Common myeloid progenitor, CD34-positive (primary cell): Measurements from ENCODE around the gene CYP11A1.

Experiments used
- CTCF ChIA-PET: fragments of 350-600 bp; sonication (Branson Sonifier 250); formaldehyde crosslinking; loops from one replicate; lab custom pipeline; 2021; ENCODE audit warnings: antibody characterized with exemption; lab: Charles Lee
- POLR2A ChIA-PET: fragments of 350-600 bp; sonication (Branson Sonifier 250); formaldehyde crosslinking; loops from one replicate; lab custom pipeline; 2021; ENCODE audit warnings: antibody characterized with exemption; lab: Charles Lee
- DNase-seq, 3 donors: peaks; one replicate each; pipeline versions ENCODE4 v3.0.0 to v3.0.0-alpha.2; 2013
- H3K27ac ChIP-seq, 2 experiments: 1 replicate in 1 of 2; 2 replicates in 1 of 2; pipeline ENCODE4 v1.7.0; 2013; ENCODE audit warnings: inconsistent platforms in 2 of 2, low read length in 2 of 2, mild to moderate bottlenecking in 2 of 2, low read depth in 1 of 2, moderate library complexity in 1 of 2; ENCODE audit not compliant: severe bottlenecking in 2 of 2, insufficient read depth in 1 of 2, poor library complexity in 1 of 2
- H3K27me3 ChIP-seq, 5 experiments: replicated peaks in 2 of 5; 1 replicate in 3 of 5; 2 replicates in 2 of 5; pipeline versions ENCODE4 v1.6.1 to v1.7.0; 2013; ENCODE audit warnings: low read length in 4 of 5, mild to moderate bottlenecking in 2 of 5, moderate library complexity in 2 of 5, inconsistent platforms in 1 of 5; ENCODE audit not compliant: insufficient read depth in 5 of 5, control insufficient read depth in 4 of 5
- H3K36me3 ChIP-seq, 4 experiments: 1 replicate in 2 of 4; 2 replicates in 2 of 4; pipeline versions ENCODE4 v1.6.1 to v1.7.0; 2013; ENCODE audit warnings: low read length in 3 of 4, control low read depth in 1 of 4, mild to moderate bottlenecking in 1 of 4; ENCODE audit not compliant: control insufficient read depth in 4 of 4, insufficient read depth in 4 of 4
- H3K4me1 ChIP-seq, 4 experiments: 1 replicate in 3 of 4; 2 replicates in 1 of 4; pipeline versions ENCODE4 v1.6.1 to v1.7.1; 2013; ENCODE audit warnings: low read length in 3 of 4, mild to moderate bottlenecking in 3 of 4, control low read depth in 1 of 4, inconsistent platforms in 1 of 4, moderate library complexity in 1 of 4; ENCODE audit not compliant: control insufficient read depth in 4 of 4, insufficient read depth in 4 of 4; ENCODE audit errors: control extremely low read depth in 1 of 4
- H3K4me3 ChIP-seq, 7 experiments: 1 replicate in 4 of 7; 2 replicates in 3 of 7; pipeline versions ENCODE4 v1.5.1 to v1.7.0; 2013; ENCODE audit warnings: mild to moderate bottlenecking in 7 of 7, low read length in 6 of 7, moderate library complexity in 6 of 7, inconsistent platforms in 2 of 7, low read depth in 2 of 7, control low read depth in 1 of 7; ENCODE audit not compliant: insufficient read depth in 4 of 7, control insufficient read depth in 1 of 7; ENCODE audit errors: extremely low read depth in 1 of 7
- H3K9me3 ChIP-seq, 5 experiments: 1 replicate in 4 of 5; 2 replicates in 1 of 5; pipeline versions ENCODE4 v1.6.1 to v1.7.1; 2013; ENCODE audit warnings: low read length in 4 of 5, mild to moderate bottlenecking in 2 of 5, inconsistent platforms in 1 of 5, low read depth in 1 of 5, moderate library complexity in 1 of 5; ENCODE audit not compliant: control insufficient read depth in 4 of 5, insufficient read depth in 2 of 5; ENCODE audit errors: control extremely low read depth in 1 of 5
- WGBS: methylation state at CpG from one replicate; pipeline ENCODE4 v1.1.5; 2013; ENCODE audit not compliant: insufficient coverage; 5-methylcytosine and 5-hydroxymethylcytosine counted together

The CYP11A1 gene

DNA sequence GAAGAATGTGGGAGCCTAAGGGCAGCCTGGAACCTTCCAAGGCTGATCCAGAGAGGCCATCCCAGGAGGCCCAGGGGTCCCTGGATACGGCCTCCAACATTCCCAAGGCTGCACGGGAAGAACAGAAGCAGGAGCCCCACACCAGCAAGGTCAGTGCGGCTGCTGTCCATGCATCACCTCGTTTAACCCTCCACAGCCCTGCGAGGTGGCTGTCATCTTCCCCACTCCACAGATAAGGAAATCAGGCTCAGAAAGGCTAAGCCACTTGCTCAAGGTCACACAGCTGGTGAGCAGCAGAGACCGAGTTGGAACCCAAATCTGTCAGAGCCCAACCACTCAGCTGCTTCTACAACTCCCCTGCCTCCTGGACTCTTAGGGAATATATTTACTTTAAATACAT, 44.7 kb upstream of the CYP11A1 start:
- Histone ChIP-seq H3K4me3 (no peak overlapping the region), H3K27ac (no peak overlapping the region), H3K27me3 (no peaks in the 10 kb centered on the region), H3K36me3 (peaks cover 9 to 69% (median 58%) of the 10 kb centered on the region in 4 experiments), H3K9me3 (no peaks in the 10 kb centered on the region), H3K4me1 (peaks cover 0 to 31% (median 18%) of the 10 kb centered on the region in 4 experiments)
- DNase-seq = no peak
- ChIA-PET POLR2A (interaction anchor here (0.7 kb wide), 1 partner anchor 23 kb away, joined by 3 read pairs; no protein-coding TSS in a partner anchor), CTCF (interaction anchor here (1.0 to 3.0 kb wide), 4 partner anchors 8 to 36 kb away, joined by 3 to 9 read pairs (median 7); no protein-coding TSS in a partner anchor)
- 100% methylated on average over 2 of the region's 6 CpGs for WGBS

DNA sequence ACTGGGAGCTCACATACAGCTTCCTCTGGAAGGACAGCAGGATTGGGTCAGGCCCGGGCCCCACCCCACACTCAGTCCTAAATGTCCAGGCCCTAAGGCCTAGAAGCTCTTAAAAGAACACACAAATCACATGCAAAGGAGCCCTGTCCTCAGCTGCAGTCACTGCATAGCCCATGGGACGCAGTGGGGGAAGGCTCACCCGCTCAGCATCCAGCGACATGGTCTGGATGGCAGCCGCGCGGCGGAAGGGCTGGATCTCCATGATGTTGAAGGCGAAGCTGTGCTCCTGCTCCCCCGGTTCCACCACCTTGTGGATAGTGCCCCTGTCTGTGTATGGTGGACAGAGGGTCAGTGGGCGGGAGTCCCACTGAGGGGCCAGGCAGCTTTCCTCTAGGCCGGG, 44.2 kb upstream of the CYP11A1 start:
- 97% methylated on average over 4 of the region's 12 CpGs for WGBS
- CTCF ChIA-PET = interaction anchor here (1.0 to 3.0 kb wide), 4 partner anchors 8 to 36 kb away, joined by 3 to 9 read pairs (median 7); no protein-coding TSS in a partner anchor
- Histone ChIP-seq H3K4me1 (peaks cover 0 to 36% (median 18%) of the 10 kb centered on the region in 4 experiments), H3K4me3 (no peak overlapping the region), H3K27ac (no peak overlapping the region), H3K36me3 (peaks cover 9 to 64% (median 54%) of the 10 kb centered on the region in 4 experiments), H3K9me3 (no peaks in the 10 kb centered on the region), H3K27me3 (no peaks in the 10 kb centered on the region)
- no peak for DNase-seq
- POLR2A ChIA-PET = interaction anchor here (0.7 kb wide), 1 partner anchor 24 kb away, joined by 3 read pairs; no protein-coding TSS in a partner anchor

DNA sequence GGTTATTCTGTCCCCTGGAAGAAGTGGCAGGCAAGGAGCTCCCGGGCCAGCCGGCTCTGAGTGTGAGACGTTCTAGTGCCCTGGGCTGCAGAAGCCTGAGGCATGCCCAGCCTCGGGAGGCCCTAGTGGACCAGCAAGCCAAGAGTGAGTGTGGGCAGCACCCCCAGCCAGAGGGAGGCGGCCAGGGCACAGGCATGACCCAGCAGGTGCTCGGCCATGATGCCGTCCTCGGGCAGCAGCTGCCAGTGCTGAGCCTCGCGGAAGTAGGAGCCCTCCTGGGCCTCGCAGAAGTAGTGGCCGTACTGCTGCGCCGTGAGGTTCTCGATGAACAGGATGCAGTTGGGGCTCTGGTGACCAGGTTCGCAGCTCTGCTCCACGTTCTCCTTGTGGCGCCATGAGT, 43.1 kb upstream of the CYP11A1 start:
- Histone ChIP-seq H3K27ac (no peak overlapping the region), H3K4me1 (peaks cover 0 to 30% (median 10%) of the 10 kb centered on the region in 4 experiments), H3K27me3 (no peaks in the 10 kb centered on the region), H3K36me3 (peaks cover 9 to 53% (median 44%) of the 10 kb centered on the region in 4 experiments), H3K4me3 (no peak overlapping the region), H3K9me3 (no peaks in the 10 kb centered on the region)
- ChIA-PET CTCF (interaction anchor here (0.8 to 3.0 kb wide), 4 partner anchors 9 to 28 kb away, joined by 4 to 9 read pairs (median 6); no protein-coding TSS in a partner anchor), POLR2A (no interaction called here)
- WGBS = 96% methylated on average over 18 of the region's 18 CpGs
- no peak for DNase-seq

GRCh38 chr15:74409225-74409624, 41.8 kb upstream of the CYP11A1 start:
- Histone ChIP-seq H3K36me3 (peaks cover 9 to 40% (median 33%) of the 10 kb centered on the region in 4 experiments), H3K4me1 (peaks cover 3 to 27% (median 4%) of the 10 kb centered on the region in 4 experiments), H3K9me3 (no peaks in the 10 kb centered on the region), H3K27me3 (no peaks in the 10 kb centered on the region), H3K4me3 (no peak overlapping the region), H3K27ac (no peak overlapping the region)
- WGBS = 97% methylated on average over 5 of the region's 7 CpGs
- POLR2A ChIA-PET = no interaction called here
- no peak for DNase-seq
- CTCF ChIA-PET = interaction anchor here (0.6 to 3.0 kb wide), 8 partner anchors 11 to 33 kb away, joined by 3 to 9 read pairs (median 4); no protein-coding TSS in a partner anchor

DNA sequence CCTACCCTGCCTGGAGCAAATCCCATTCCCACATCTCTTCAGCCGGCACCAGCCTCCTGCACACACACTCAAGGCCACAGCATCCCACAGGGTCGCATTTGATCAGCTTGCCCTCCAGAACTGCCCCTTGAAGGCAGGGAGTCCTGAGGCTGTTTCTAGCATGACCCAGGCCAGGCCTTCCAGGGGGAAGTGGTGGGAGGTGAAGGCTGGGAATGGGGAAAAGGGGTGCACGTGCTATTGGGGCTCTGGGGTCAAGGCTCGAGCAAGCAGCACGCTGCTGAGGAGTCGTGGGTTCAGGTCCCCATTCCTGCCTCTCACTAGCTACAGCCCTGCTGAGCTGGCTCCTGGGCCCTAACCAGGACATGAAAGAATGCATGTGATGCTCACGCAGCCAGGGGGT, 41.4 kb upstream of the CYP11A1 start:
- Histone ChIP-seq H3K4me1 (peaks cover 7 to 31% (median 8%) of the 10 kb centered on the region in 4 experiments), H3K27ac (no peak overlapping the region), H3K4me3 (no peak overlapping the region), H3K36me3 (peaks cover 8 to 36% (median 29%) of the 10 kb centered on the region in 4 experiments), H3K9me3 (no peaks in the 10 kb centered on the region), H3K27me3 (no peaks in the 10 kb centered on the region)
- WGBS = 97% methylated on average over 6 of the region's 7 CpGs
- DNase-seq = no peak
- CTCF ChIA-PET = interaction anchor here (0.9 to 2.1 kb wide), 6 partner anchors 11 to 34 kb away, joined by 3 to 7 read pairs (median 4); no protein-coding TSS in a partner anchor
- POLR2A ChIA-PET = no interaction called here

DNA sequence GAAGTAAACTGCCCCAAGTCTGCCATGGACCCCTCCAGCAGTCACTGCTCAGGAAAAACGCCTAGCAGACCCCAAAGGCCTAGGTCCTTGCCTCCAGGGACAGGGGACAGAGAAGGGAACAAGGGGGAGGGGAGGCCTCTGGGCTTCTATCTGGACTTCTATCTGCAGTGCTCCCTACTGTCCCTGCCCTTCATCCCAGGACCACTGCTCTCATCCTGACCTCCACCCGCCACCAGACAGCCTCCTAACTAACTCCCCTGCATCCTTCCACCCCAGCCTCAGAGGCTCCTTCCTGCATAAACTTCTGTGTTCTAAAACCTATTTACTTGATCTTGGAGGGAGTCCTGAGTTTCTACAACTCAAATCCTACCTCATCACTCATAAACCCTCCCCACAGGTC, 40.9 kb upstream of the CYP11A1 start:
- POLR2A ChIA-PET = no interaction called here
- Histone ChIP-seq H3K4me1 (peaks cover 7 to 35% (median 12%) of the 10 kb centered on the region in 4 experiments), H3K4me3 (no peak overlapping the region), H3K9me3 (no peaks in the 10 kb centered on the region), H3K27ac (no peak overlapping the region), H3K36me3 (peaks cover 6 to 31% (median 25%) of the 10 kb centered on the region in 4 experiments), H3K27me3 (no peaks in the 10 kb centered on the region)
- CTCF ChIA-PET = interaction anchor here (1.0 to 10.0 kb wide), 3 partner anchors 11 to 26 kb away, joined by 3 to 75 read pairs (median 4); partner anchors contain the start of gene SEMA7A
- DNase-seq = no peak
- 94% methylated on average over 2 of the region's 2 CpGs for WGBS
